ENCODE results near the gene PAK1.

- TF ChIP-seq CTCF (IDR thresholded peaks at IDR 0.05) (no peak), ZFX (IDR thresholded peaks at IDR 0.05; ENCODE audit: borderline replicate concordance) (no peak)
Observed at GRCh38 chr11:77346906-77347603, 126.8 kb downstream of the PAK1 start.
